NCI-H1105 (cell line): ENCODE results near the gene MRPL47.

Experiments
- DNase-seq: peaks from one replicate; lab custom pipeline; 2025; lab: John Stamatoyannopoulos, UW

Gene MRPL47

GRCh38 chr3:179590669-179591068 lies 13.8 kb downstream of the MRPL47 start:
- no peak for DNase-seq

GRCh38 chr3:179589143-179589542 lies 15.3 kb downstream of the MRPL47 start:
- DNase-seq = no peak

GRCh38 chr3:179580992-179581391 lies 23.4 kb downstream of the MRPL47 start:
- DNase-seq = no peak

GRCh38 chr3:179565496-179565895 lies 38.9 kb downstream of the MRPL47 start:
- DNase-seq = no peak

- peak; percentile 72 for DNase-seq
Measured at GRCh38 chr3:179563271-179563783, 41.1 kb downstream of the MRPL47 start.

GRCh38 chr3:179562591-179563270 lies 41.7 kb downstream of the MRPL47 start, which contains the start of gene ACTL6A:
ACTL6A (plus strand) TSS chr3:179562926; CDS start chr3:179563093, 167 bp downstream.
- DNase-seq = peak; percentile 100

- DNase-seq = no peak
Measured at GRCh38 chr3:179560791-179561190, 43.6 kb downstream of the MRPL47 start.

- peak; percentile 42 for DNase-seq
Measured at GRCh38 chr3:179558742-179559364, 45.6 kb downstream of the MRPL47 start.

- DNase-seq = no peak
Measured at GRCh38 chr3:179551349-179552105, 52.9 kb downstream of the MRPL47 start.

GRCh38 chr3:179546814-179547241 lies 57.6 kb downstream of the MRPL47 start:
- DNase-seq = no peak

GRCh38 chr3:179544981-179545645 lies 59.3 kb downstream of the MRPL47 start:
- no peak for DNase-seq

- no peak for DNase-seq
Measured at GRCh38 chr3:179542375-179542774, 62.1 kb downstream of the MRPL47 start.

GRCh38 chr3:179541596-179541995 lies 62.8 kb downstream of the MRPL47 start:
- no peak for DNase-seq

GRCh38 chr3:179541094-179541493 lies 63.3 kb downstream of the MRPL47 start:
- no peak for DNase-seq
